Measurements from ENCODE around the gene BRD9.
"Not testable (repeated sequence)": the region's sequence is repeated elsewhere in the genome, so short reads cannot be mapped to it uniquely, and the experiment has no call there.

Gene BRD9

DNA sequence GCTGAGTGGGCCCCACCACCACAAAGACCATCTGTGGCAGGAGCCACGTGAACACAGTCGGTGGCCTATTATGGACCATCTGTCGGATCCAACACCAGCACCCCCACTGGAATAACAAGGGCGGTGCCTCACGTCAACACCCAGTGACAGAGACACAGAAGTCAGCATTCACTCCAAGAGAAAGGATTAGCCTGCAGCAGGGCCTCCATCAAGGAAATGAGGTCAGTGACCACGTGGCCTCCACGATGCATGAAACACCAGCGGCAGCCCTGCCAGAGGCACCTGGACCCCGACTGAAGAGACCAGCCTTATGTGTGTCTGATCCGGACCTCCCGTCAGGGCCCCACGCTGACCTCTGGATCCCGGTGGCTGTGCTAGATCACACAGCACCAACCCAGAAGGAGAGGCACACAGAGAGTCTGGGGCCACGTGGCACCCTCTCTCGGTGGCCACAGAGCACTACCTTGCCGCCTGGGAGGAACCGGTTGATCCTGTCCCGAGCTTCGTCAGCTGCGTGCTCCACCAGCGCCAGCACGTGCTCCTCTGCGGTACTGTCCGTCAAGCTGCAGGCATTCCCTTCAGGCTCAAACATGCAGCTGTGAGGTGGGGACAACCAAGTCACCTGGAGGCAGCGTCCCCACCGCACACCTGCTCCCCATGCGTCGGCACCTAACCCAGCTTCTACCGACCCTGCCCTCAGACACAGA, 9.0 kb downstream of the BRD9 start:
- Mint-ChIP-seq H3K36me3 (ENCODE audit: low read depth) (peaks cover 78% of the 10 kb centered on the region), H3K27me3 (ENCODE audit: low read depth) (no peaks in the 10 kb centered on the region), H3K27ac (no peak overlapping the region), H3K4me3 (no peak overlapping the region), H3K9me3 (no peaks in the 10 kb centered on the region), H3K4me1 (no peaks in the 10 kb centered on the region)
- TF ChIP-seq, protein P1, sequence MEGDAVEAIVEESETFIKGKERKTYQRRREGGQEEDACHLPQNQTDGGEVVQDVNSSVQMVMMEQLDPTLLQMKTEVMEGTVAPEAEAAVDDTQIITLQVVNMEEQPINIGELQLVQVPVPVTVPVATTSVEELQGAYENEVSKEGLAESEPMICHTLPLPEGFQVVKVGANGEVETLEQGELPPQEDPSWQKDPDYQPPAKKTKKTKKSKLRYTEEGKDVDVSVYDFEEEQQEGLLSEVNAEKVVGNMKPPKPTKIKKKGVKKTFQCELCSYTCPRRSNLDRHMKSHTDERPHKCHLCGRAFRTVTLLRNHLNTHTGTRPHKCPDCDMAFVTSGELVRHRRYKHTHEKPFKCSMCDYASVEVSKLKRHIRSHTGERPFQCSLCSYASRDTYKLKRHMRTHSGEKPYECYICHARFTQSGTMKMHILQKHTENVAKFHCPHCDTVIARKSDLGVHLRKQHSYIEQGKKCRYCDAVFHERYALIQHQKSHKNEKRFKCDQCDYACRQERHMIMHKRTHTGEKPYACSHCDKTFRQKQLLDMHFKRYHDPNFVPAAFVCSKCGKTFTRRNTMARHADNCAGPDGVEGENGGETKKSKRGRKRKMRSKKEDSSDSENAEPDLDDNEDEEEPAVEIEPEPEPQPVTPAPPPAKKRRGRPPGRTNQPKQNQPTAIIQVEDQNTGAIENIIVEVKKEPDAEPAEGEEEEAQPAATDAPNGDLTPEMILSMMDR (IDR thresholded peaks at IDR 0.05; ENCODE audit: unreplicated experiment in 3 of 3), result no peak

DNA sequence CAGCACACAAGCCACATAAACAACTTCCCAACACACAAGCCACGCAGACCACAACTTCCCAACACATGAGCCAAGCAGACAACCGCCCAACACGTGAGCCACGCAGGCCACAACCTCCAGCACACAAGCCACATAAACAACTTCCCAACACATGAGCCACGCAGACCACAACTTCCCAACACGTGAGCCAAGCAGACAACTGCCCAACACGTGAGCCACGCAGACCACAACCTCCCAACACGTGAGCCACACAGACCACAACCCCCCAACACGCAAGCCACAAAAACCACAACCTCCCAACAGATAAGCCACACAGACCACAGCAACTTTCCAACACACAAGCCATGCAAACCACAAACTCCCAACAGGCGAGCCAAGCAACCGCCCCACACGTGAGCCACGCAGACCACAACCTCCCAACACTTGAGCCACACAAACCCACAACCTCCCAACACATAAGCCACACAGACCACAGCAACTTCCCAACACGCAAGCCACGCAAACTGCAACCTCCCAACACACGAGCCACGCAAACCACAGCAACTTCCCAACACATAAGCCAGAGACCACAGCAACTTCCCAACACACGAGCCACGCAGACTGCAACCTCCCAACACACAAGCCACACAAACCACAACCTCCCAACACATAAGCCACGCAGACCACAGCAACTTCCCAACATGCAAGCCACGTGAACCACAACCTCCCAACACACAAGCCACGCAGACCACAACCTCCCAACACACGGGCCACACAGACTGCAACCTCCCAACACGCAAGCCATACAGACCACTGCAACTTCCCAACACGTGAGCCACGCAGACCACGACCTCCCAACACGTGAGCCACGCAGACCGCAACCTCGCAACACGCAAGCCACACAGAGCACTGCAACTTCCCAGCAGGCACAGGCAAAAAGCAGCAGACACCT, 10.1 kb downstream of the BRD9 start:
- H3K4me1 Mint-ChIP-seq, result no peaks in the 10 kb centered on the region
- H3K36me3 Mint-ChIP-seq (ENCODE audit: low read depth), result peaks cover 74% of the 10 kb centered on the region
- no peak overlapping the region for H3K4me3 Mint-ChIP-seq
- TF ChIP-seq, protein P1 (IDR thresholded peaks at IDR 0.05; ENCODE audit: unreplicated experiment in 3 of 3), result no peak
- H3K27ac Mint-ChIP-seq, result no peak overlapping the region
- no peaks in the 10 kb centered on the region for H3K9me3 Mint-ChIP-seq
- no peaks in the 10 kb centered on the region for H3K27me3 Mint-ChIP-seq (ENCODE audit: low read depth)

DNA sequence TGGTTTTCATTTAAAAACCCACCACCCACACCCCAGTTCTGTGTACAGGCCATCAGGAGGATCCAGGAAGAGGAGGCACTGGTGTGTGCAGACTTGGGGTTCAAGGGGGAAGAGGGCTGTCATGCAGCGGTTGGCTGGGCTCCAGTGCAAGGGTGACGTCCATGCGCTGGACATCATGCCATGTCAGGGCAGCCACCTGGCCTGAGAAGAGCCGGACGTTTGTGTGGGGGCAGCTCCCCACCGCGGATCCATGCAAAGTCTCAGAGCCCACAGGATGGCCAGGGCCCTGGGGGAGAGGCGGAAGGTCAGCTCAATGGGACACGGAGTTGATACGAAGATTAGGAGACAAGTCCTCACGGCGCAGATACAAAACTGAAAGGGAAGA, 11.1 kb downstream of the BRD9 start:
- no peak overlapping the region for H3K27ac Mint-ChIP-seq
- H3K4me1 Mint-ChIP-seq, result no peaks in the 10 kb centered on the region
- H3K27me3 Mint-ChIP-seq (ENCODE audit: low read depth), result no peaks in the 10 kb centered on the region
- H3K4me3 Mint-ChIP-seq, result no peak overlapping the region
- TF ChIP-seq, protein P1 (IDR thresholded peaks at IDR 0.05; ENCODE audit: unreplicated experiment in 3 of 3), result no peak
- H3K36me3 Mint-ChIP-seq (ENCODE audit: low read depth), result peaks cover 74% of the 10 kb centered on the region
- no peaks in the 10 kb centered on the region for H3K9me3 Mint-ChIP-seq

DNA sequence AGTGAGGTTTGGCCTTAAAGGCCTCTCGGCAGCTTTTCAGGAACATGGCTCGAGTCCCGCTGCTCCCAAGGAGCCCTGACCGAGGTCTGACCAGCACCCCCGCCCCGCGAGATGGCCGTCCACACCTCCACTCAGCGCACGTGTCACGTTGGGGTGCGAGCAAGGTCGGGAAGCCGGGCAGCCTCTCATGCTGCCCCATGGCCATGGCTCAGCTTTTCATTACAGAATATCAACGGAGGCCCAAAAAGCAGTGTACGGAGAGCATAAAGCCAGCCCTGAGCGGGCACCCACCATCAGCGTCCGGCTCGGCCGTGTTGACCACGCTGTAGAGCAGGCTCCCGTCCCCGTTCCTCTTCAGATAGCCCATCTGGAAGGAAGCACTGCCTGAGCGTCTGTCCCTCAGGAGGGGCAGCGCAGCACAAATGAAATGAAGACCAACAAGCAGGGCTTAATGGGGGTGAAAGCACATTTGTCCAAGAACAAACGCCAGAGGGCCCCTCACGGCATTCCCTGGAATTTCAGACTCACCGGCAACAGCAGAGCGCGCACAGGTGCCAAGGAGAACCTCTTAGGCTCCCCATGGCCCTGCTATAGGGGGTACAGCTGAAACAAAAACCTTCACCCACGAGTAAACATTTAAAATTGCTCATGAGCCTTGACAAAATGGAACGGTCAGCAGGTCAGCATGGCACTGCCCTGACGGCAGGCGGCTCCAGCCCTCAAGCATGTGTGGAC, 11.6 kb downstream of the BRD9 start:
- Mint-ChIP-seq H3K4me3 (no peak overlapping the region), H3K4me1 (no peaks in the 10 kb centered on the region)

DNA sequence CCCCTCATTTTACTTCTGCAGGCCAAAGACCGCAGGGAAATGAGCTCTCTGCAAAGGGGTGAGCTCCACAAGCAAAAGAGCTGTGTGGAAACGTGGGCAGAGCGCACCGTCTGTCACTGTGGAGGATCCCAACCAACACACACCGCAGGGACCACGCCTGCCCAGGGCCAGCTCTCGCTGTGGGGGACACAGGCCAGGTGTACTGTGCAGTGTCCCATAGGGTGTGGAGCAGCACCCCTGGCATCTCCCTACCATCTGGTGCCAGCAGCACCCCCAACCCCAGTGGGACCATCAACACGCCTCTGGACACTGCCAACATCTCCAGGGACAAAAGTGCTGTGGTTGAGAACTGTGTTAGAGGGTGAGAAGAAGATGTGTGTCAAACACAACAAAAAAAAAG, 13.9 kb downstream of the BRD9 start:
- peaks cover 73% of the 10 kb centered on the region for H3K36me3 Mint-ChIP-seq (ENCODE audit: low read depth)
- H3K27ac Mint-ChIP-seq; H3K4me3 Mint-ChIP-seq; H3K4me1 Mint-ChIP-seq; H3K27me3 Mint-ChIP-seq (ENCODE audit: low read depth); H3K9me3 Mint-ChIP-seq: not testable (repeated sequence)

More for the DNA sequence above, 11.6 kb downstream of the BRD9 start:
- TF ChIP-seq, protein P1 (IDR thresholded peaks at IDR 0.05; ENCODE audit: unreplicated experiment in 3 of 3), result no peak
- peaks cover 73% of the 10 kb centered on the region for H3K36me3 Mint-ChIP-seq (ENCODE audit: low read depth)
- H3K9me3 Mint-ChIP-seq, result no peaks in the 10 kb centered on the region
- H3K27me3 Mint-ChIP-seq (ENCODE audit: low read depth), result no peaks in the 10 kb centered on the region
- H3K27ac Mint-ChIP-seq, result no peak overlapping the region

DNA sequence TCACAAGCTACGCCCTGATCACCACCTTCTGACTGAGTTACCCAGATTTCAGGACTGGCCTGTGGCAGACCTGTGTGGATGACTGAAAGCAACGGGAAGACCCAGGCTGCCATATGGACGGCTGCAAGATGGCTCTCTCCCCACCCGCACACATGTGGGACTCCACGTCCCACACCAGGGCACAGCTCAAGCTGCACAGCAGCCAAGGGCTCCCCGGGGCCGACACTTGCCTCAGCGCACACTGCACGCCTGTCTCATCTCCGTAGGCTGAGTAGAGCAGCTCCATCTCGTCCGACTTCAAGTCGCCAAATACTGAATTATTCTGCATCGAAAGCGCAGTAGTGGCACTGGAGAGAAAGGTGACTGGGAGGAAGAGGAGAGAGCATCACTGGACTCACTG, 14.5 kb downstream of the BRD9 start:
- Mint-ChIP-seq H3K36me3 (ENCODE audit: low read depth) (peaks cover 74% of the 10 kb centered on the region), H3K4me1 (no peaks in the 10 kb centered on the region), H3K9me3 (no peaks in the 10 kb centered on the region), H3K27ac (no peak overlapping the region), H3K4me3 (no peak overlapping the region), H3K27me3 (ENCODE audit: low read depth) (no peaks in the 10 kb centered on the region)
- TF ChIP-seq, protein P1 (IDR thresholded peaks at IDR 0.05; ENCODE audit: unreplicated experiment in 3 of 3), result no peak
